Muscle layer of colon (tissue), 2 donors: Measurements from ENCODE around the gene NOSIP.
A peak's percentile ranks its signal among the peaks of the same experiment; 100 is the strongest.

Experiments used
- H3K27ac ChIP-seq: one replicate; pipeline ENCODE4 v1.7.0; 2013; ENCODE audit warnings: low read depth, mild to moderate bottlenecking, low read length, moderate library complexity
- H3K27me3 ChIP-seq, 2 donors: one replicate each; pipeline ENCODE4 v1.7.0; 2013; ENCODE audit warnings: low read length in 2 of 2, mild to moderate bottlenecking in 2 of 2; ENCODE audit not compliant: insufficient read depth in 2 of 2, control insufficient read depth in 1 of 2
- H3K36me3 ChIP-seq: one replicate; pipeline ENCODE4 v1.7.0; 2013; ENCODE audit warnings: mild to moderate bottlenecking, low read length; ENCODE audit not compliant: insufficient read depth
- H3K4me1 ChIP-seq: one replicate; pipeline ENCODE4 v1.7.0; 2013; ENCODE audit warnings: mild to moderate bottlenecking, low read length; ENCODE audit not compliant: insufficient read depth
- H3K4me3 ChIP-seq, 2 donors: one replicate each; pipeline ENCODE4 v1.7.0; 2013; ENCODE audit warnings: low read length in 2 of 2, low read depth in 1 of 2, mild to moderate bottlenecking in 1 of 2, moderate library complexity in 1 of 2
- H3K9ac ChIP-seq: one replicate; pipeline ENCODE4 v1.7.0; 2013; ENCODE audit warnings: low read length
- H3K9me3 ChIP-seq: one replicate; pipeline ENCODE4 v1.7.0; 2013; ENCODE audit warnings: mild to moderate bottlenecking, low read length
- donor health status: abdominal sarcoma.
- donor health status: Adenocarcinoma of cecum.

Gene NOSIP

DNA sequence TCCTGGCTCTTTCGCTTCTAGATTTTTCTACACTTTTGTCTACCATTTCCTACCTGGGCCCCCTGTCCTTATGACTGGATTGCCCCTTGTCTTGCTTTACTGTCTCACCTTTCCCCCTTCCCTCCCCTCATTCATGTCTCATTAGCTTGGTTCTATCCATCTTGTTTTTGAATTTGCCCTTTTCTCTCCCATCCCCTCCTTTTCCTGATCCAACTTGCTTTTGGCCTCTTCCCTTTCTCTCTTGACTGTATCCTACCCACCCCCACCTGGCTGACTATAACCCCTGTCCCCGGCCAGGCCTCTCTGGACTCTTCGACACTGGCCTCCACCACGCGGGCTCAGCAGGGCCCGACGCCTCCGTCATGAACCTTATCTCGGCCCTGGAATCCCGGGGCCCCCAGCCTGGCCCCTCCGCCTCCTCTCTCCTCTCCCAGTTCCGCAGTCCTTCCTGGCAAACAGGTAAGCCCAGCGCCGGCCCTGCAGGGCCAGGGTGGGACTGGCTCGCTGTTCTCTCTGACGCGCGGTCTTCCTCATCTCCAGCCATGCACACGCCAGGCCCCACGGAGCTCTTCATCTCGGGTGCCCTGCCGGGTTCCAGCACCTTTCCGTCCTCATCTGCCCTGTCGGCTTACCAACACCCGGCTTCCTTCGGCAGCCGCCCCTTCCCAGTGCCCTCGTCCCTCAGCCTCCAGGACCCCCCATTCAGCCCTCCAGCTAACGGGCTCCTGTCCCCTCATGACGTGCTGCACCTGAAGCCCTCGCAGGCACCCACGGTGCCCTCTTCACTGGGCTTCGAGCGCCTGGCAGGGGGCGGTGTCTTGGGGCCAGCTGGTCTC is 14.0 kb upstream of the NOSIP start:
- peaks cover 22% of the 10 kb centered on the region for H3K36me3 ChIP-seq

DNA sequence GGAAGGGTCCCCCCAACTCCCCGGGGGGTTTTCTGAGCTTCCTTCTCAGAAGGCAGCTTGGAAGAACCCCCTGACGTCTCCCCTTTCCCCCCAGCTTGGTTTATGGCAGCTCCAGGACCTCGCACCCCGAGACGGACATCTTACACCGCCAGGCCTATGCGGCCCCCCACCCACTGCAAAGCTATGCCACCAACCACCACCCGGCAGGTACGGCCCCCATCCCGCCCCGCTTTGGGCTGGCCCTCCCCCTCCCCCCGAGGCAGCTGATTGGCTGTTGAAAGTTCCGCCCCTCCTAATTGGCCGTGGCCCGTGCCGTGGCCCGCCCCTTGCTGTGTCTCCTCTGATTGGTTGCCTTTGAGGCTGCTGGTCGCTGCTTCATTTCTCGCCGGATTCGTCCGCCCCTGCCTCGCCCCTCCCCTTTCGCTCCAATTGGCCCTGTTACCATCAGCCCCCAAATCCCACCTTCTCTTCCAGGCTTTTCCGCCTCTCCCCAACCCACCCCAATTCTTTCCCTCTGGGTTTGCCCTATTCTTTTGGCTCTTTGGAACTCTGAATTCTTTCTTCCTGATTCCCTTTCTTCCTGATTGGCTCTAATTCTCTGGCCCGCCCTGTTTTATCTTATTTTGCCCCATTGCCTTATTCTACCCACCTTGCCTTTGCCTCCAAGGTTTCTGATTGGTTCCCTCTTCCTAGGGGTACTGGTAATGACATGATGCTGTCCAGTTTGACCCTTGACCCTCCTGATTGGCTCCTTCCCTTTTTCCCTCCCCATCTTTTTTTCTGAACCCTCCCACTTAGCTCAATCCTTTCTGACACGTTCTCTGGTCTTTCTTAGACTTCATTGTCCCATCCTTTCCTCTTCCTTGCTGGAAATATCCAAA is 13.1 kb upstream of the NOSIP start:
- H3K4me3 ChIP-seq: peak overlapping the region; percentile 38 to 84
- no peak overlapping the region for H3K9ac ChIP-seq
- H3K9me3 ChIP-seq: no peaks in the 10 kb centered on the region
- H3K27ac ChIP-seq: peak overlapping the region; percentile 96
- peaks cover 13% of the 10 kb centered on the region for H3K36me3 ChIP-seq
- H3K27me3 ChIP-seq: no peaks in the 10 kb centered on the region
- H3K4me1 ChIP-seq: peaks cover 19% of the 10 kb centered on the region

More for the DNA sequence above, 14.0 kb upstream of the NOSIP start:
- Histone ChIP-seq H3K4me3 (no peak overlapping the region), H3K4me1 (peaks cover 19% of the 10 kb centered on the region), H3K27me3 (no peaks in the 10 kb centered on the region), H3K9ac (no peak overlapping the region), H3K27ac (no peak overlapping the region), H3K9me3 (no peaks in the 10 kb centered on the region)

DNA sequence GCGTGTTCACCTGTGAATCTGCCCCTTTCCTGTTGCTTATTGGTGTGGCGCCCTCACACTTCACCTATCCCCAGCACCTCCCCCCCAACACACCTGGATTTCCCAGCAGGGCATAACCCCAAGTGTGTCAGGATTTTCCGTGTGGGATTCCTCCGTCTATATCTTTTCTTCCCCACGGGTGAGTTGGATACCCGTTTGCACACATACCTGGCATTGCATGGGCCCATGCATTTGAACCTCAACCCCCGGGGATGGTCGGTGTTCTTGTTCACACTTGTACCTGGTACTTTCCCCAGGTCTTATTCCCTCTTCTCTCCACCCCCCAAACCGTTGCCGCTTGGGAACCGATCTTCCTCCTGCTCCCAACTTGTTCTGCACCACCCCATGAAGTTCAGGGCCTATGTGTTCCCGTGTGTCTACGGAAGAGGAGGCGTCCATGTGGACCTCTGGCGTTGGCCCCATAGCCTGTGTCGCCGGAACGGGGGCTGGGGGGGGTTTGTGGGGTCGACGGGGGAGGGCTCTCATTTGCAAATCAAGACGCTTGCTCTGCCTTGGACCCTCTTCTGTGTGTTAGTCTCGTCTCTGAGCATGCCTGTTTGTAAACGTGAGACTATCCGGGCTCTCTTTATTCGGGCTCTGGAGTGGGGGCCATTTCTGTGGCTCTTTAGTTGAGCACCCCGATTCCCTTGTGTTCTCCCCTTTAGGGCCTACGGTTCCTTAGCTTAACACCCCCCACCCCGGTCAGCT is 12.3 kb upstream of the NOSIP start:
- Histone ChIP-seq H3K9me3 (no peaks in the 10 kb centered on the region), H3K4me3 (peak overlapping the region; percentile 38 to 84), H3K36me3 (peaks cover 10% of the 10 kb centered on the region), H3K27me3 (no peaks in the 10 kb centered on the region), H3K9ac (peak overlapping the region; percentile 65), H3K4me1 (peaks cover 19% of the 10 kb centered on the region), H3K27ac (peak overlapping the region; percentile 96)

DNA sequence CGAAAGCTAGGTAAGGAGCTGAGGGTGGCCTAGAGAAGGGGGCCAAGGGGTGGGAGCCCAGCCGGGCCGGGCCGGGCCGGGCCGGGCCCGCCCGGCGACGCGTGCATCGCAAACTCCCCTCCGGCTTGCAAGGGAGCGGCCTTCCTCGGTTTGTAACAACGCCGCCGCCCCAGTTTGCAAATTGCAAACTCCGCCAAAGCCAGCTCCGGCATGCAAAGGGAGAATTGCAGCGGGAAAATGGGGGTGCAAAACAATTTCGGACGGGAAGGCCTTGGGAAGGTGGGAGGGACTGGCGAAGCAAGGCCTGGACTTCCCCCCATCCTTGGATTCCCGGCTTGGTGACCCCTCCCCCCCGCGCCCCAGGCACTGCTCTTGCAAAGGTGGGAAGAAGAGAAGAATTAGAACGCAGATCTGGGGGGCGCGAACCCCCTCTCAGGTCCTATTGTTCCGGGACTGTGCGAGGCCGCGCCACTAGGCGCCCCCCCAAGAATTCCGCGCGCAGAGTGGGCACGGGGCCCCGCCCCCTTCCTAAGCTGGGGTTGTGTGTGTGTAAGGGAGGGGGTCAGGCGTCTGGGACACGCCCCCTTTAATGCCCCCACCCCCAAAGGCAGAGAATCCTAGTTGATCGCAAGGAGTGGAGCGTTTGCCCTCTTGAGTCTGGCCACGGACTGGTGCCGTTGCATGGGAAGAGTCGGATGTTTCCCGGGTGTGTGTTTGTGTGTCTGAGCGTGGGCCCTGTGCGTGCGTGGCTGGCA is 11.6 kb upstream of the NOSIP start:
- peak overlapping the region; percentile 65 for H3K9ac ChIP-seq
- H3K27ac ChIP-seq: peak overlapping the region; percentile 96
- H3K36me3 ChIP-seq: peaks cover 10% of the 10 kb centered on the region
- no peaks in the 10 kb centered on the region for H3K27me3 ChIP-seq
- H3K4me1 ChIP-seq: peaks cover 19% of the 10 kb centered on the region
- H3K9me3 ChIP-seq: no peaks in the 10 kb centered on the region
- H3K4me3 ChIP-seq: peak overlapping the region; percentile 23 to 84

DNA sequence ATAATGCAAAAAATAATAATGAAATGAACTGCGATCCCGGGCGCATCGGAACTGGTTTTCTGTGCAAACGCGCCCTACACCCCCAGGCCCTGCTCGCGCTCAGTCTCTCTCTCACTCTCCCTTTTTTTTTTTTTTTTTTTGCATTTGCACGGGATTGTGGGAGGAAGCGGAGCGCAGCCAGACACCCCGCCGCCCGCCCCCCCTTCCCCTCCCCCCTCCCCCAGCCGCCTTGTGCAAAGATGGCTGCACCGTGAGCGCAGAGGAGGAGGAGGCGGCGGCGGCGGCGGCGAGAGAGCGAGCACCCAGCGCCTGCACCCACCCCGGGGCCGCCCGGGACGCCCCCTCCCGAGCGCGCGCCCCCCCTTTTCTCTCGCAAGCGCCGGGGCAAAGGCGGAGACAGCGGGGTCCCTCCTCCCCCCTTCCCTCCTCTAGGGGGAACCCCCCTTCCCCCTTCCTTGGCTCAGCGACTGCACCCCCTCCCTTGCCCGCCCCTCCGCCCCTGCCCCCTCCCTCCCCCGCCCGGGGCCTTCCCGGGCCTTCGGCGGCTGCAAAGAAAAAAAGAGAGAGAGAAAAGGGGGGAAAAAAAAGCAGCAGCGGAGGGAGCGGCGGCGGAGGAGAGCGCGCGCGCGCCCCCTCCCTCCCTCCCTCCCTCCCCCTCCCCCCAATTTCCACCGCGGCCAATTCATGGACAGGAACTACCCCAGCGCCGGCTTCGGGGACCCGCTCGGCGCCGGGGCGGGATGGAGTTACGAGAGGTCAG is 10.8 kb upstream of the NOSIP start, which contains the start of gene PRR12:
TSS of gene PRR12 (plus strand) at position 212 of the 760 bp plus-strand sequence. CDS start at position 685, 473 bp downstream.
- H3K4me3 ChIP-seq: peak within 1 kb of the TSS; percentile 55 to 84
- H3K9ac ChIP-seq: peak within 1 kb of the TSS; percentile 65
- peak within 1 kb of the TSS; percentile 96 for H3K27ac ChIP-seq
- peaks cover 19% of the 10 kb centered on the region for H3K4me1 ChIP-seq
- no peaks in the 10 kb centered on the region for H3K9me3 ChIP-seq
- H3K36me3 ChIP-seq: peaks cover 10% of the 10 kb centered on the region
- no peaks in the 10 kb centered on the region for H3K27me3 ChIP-seq

DNA sequence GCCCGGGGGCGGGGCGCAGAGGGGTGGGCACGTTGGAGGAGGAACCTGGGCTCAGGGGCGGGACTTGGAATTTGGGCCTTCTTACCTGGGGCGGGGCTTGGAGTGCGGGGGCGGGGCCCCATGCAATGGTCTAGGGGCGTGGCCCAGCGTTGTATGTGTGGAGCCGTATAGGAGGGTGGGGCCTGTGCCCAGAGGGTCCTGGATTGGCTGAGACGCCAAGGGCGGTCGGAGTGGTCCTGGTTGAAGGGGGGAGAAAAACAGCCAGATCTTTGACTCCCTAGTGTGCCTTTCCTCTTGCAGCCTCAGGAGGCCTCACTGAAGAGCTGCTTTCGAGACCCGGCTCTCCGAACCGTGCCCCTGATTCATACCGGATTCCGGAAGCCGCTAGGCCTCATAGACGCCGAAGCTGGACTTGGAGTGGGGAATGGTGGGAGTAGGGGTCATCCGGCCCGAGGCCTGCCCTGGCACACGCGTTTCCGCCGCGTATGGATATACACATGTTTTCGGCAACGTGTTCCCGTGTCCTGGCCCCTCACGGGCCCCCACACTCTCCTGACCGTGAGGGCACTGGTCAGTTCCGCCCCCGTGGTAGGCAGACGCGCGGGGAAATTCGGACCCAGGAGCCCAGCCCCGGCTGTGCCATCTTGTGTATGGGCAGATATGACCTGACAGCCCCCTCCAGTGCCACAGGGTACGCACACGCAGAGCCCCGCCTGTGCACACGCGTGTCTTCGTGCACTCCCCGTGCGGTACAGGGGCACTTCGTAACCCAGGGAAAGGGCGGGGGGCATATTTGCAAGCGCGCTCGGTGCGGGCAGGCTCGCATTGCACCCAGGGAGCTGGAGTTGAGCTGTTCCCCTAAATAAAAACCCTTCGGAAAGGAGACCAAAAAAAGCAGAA is 10.0 kb upstream of the NOSIP start:
- H3K27ac ChIP-seq: peak overlapping the region; percentile 71
- H3K4me3 ChIP-seq: peak overlapping the region; percentile 55 to 82
- peaks cover 19% of the 10 kb centered on the region for H3K4me1 ChIP-seq
- H3K9ac ChIP-seq: peak overlapping the region; percentile 51
- H3K27me3 ChIP-seq: no peaks in the 10 kb centered on the region
- H3K36me3 ChIP-seq: peaks cover 10% of the 10 kb centered on the region
- no peaks in the 10 kb centered on the region for H3K9me3 ChIP-seq

DNA sequence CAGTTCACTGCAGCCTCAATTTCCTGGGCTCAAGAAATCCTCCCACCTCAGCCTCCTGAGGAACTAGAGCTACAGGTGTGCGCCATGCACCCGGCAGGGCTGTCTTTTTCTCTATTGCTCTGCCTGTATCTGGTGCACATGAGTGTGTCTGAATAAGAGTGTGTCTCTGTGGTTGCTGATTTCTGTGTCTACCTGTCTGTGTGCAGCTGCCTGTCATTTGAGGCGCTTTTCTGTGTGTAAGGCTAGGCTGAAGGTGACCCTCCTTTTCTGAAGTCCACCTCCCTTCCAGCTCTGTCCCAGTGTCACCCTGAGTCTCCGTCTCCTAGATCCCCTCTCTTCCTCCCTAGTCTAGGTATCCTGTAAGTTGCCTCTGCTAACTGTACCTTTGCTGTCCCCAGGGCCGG is 9.1 kb upstream of the NOSIP start:
- no peak overlapping the region for H3K27ac ChIP-seq
- peaks cover 7% of the 10 kb centered on the region for H3K36me3 ChIP-seq
- H3K4me1 ChIP-seq: peaks cover 19% of the 10 kb centered on the region
- H3K9ac ChIP-seq: no peak overlapping the region
- no peaks in the 10 kb centered on the region for H3K9me3 ChIP-seq
- H3K27me3 ChIP-seq: no peaks in the 10 kb centered on the region
- no peak overlapping the region for H3K4me3 ChIP-seq

DNA sequence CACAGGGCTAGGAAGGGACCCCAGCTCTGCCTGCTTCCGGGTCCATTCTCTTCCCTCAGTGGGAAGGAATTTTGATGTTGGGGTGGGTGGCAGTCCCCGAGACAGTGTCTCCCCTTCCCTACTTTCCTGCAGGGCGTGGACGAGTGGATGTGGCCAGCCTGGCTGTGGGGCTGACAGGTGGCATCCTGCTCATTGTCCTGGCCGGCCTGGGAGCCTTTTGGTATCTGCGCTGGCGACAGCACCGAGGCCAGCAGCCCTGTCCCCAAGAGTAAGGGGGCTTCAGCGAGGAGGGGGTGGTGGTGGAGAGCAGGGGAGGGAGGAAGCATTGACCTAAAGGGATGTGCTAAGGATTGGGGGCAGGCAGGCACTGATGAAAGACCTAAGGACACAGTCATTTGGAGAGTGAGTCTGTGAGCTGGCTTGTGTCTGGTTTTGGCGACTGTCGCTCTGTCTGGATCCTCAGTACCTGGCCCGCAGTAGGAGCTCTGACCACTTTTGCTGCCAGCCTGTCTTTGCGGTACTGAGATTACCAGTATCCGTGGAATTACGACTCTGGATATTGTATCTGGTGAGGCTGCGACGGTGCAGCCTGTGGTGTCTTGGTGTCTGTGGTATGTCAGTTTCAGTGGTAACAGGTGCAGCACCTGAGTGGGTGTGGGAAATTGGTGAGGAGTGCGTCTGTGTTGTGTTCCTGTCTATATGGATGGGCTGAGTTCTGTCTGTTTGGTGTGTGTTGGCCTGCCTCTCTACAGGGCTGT is 8.2 kb upstream of the NOSIP start:
- no peak overlapping the region for H3K27ac ChIP-seq
- H3K36me3 ChIP-seq: no peaks in the 10 kb centered on the region
- no peak overlapping the region for H3K4me3 ChIP-seq
- H3K9ac ChIP-seq: no peak overlapping the region
- no peaks in the 10 kb centered on the region for H3K27me3 ChIP-seq
- peaks cover 12% of the 10 kb centered on the region for H3K4me1 ChIP-seq
- H3K9me3 ChIP-seq: no peaks in the 10 kb centered on the region

DNA sequence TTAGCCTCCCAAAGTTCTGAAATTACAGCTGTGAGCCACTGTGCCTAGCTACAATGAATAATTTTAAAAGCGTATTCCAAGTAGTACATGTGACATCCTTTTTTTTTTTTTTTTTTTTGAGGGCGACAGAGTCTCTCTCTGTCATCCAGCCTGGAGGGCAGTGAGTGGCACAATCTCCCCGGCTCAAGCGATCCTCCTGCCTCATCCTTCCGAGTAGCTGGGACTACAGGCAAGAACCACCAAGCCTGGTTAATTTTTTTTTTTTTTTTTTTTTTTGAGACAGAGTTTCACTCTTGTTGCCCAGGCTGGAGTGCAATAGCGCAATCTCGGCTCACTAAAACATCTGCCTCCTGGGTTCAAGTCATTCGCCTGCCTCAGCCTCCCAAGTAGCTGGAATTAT is 6.9 kb upstream of the NOSIP start:
- no peaks in the 10 kb centered on the region for H3K27me3 ChIP-seq
- no peak overlapping the region for H3K9ac ChIP-seq
- peaks cover under 1% of the 10 kb centered on the region for H3K4me1 ChIP-seq
- no peaks in the 10 kb centered on the region for H3K9me3 ChIP-seq
- no peaks in the 10 kb centered on the region for H3K36me3 ChIP-seq
- no peak overlapping the region for H3K27ac ChIP-seq
- H3K4me3 ChIP-seq: no peak overlapping the region
